K562 (cell line): ENCODE data around the gene ASPDH. TPM values are rescaled to one million over a fixed set of nuclear protein-coding genes. Genes with fewer than 3 reads are reported as not detected.
A peak's percentile ranks its signal among the peaks of the same experiment; 100 is the strongest.

Experiments
- ATAC-seq: fragments of 200-7000 bp; cut with Tn5 transposase; 3 replicates; pipeline ENCODE4 v1.9.1; 2020; ENCODE audit warnings: moderate library complexity
- BruUV-seq: library from RNA; stranded (reverse); fragments of 400-500 nt; replicated peaks from 2 replicates; lab custom pipeline; 2021; lab: Mats Ljungman, UMichigan
- CTCF ChIA-PET: fragments of 300-600 bp; formaldehyde crosslinking; extraction: SDS; loops from one replicate; lab custom pipeline; 2021; ENCODE audit warnings: low intra/inter-chr PET ratio; lab: Yijun Ruan, JAX
- POLR2A ChIA-PET: fragments of 300-600, 350-650 bp; sonication (Branson Sonifier 250); formaldehyde crosslinking; extraction: SDS; loops from one replicate; lab custom pipeline; 2021; ENCODE audit warnings: antibody characterized with exemption, inconsistent platforms; lab: Yijun Ruan, JAX
- DNase-seq, 4 experiments: peaks; one replicate each; pipeline versions ENCODE4 v3.0.0 to v3.0.0-alpha.2; 2011 to 2018; ENCODE audit warnings: low spot score in 3 of 4, mixed read lengths in 3 of 4; ENCODE audit errors: extremely low read depth in 1 of 4
- FAIRE-seq: peaks from 2 replicates; lab custom pipeline; 2011; peaks lifted over from hg19 to GRCh38; lab: Jason Lieb, UNC
- H2AFZ ChIP-seq: 2 replicates; pipeline ENCODE4 v1.6.0; 2011; ENCODE audit warnings: low read depth, low read length, control low read depth, inconsistent platforms
- H3K27ac ChIP-seq: fragments of 200-600 bp; 3 replicates; pipeline ENCODE4 v1.8.0; 2011; ENCODE audit warnings: low read depth, mild to moderate bottlenecking, control low read depth, inconsistent platforms, low read length, moderate library complexity, mixed read lengths; ENCODE audit errors: extremely low read depth
- H3K27me3 ChIP-seq, 2 experiments: fragments of 300-600 bp in 1 of 2; 2 replicates in 1 of 2; 3 replicates in 1 of 2; pipeline versions ENCODE4 v1.6.0 to v1.8.0; 2011; ENCODE audit warnings: inconsistent platforms in 2 of 2, low read length in 2 of 2, mild to moderate bottlenecking in 1 of 2, mixed read lengths in 1 of 2, moderate library complexity in 1 of 2; ENCODE audit not compliant: control insufficient read depth in 2 of 2, insufficient read depth in 2 of 2
- H3K36me3 ChIP-seq: fragments of 300-600 bp; 3 replicates; pipeline ENCODE4 v1.8.0; 2011; ENCODE audit warnings: mild to moderate bottlenecking, low read length, inconsistent platforms; ENCODE audit not compliant: control insufficient read depth, insufficient read depth
- H3K4me1 ChIP-seq, 2 experiments: fragments of 200-600 bp in 1 of 2; replicated peaks in 1 of 2; 2 replicates in 1 of 2; 3 replicates in 1 of 2; pipeline versions ENCODE4 v1.5.1 to v1.8.0; 2011; ENCODE audit warnings: inconsistent platforms in 2 of 2, low read length in 2 of 2, mild to moderate bottlenecking in 1 of 2, mixed read lengths in 1 of 2, moderate library complexity in 1 of 2; ENCODE audit not compliant: control insufficient read depth in 2 of 2, insufficient read depth in 2 of 2
- H3K4me2 ChIP-seq: 2 replicates; pipeline ENCODE4 v1.6.1; 2011; ENCODE audit warnings: low read length, control low read depth, inconsistent platforms, mixed read lengths; ENCODE audit not compliant: insufficient read depth
- H3K4me3 ChIP-seq: fragments of 200-600 bp; sonication (generic), shearing (Covaris generic); 2 replicates; pipeline ENCODE4 v1.5.1; 2016; ENCODE audit warnings: control low read depth, inconsistent platforms
- H3K79me2 ChIP-seq: fragments of 200-600 bp; 3 replicates; pipeline ENCODE4 v1.8.0; 2011; ENCODE audit warnings: low read length, inconsistent platforms; ENCODE audit not compliant: control insufficient read depth, insufficient read depth
- H3K9ac ChIP-seq, 2 experiments: 2 replicates each; pipeline versions ENCODE4 v1.6.0 to v1.6.1; 2011; ENCODE audit warnings: low read depth in 2 of 2, low read length in 2 of 2, control low read depth in 1 of 2, inconsistent platforms in 1 of 2, mild to moderate bottlenecking in 1 of 2, mixed read lengths in 1 of 2; ENCODE audit not compliant: insufficient read depth in 1 of 2
- H3K9me1 ChIP-seq: one replicate; pipeline ENCODE4 v1.6.0; 2011; ENCODE audit warnings: inconsistent platforms, mild to moderate bottlenecking, low read length, moderate library complexity; ENCODE audit not compliant: control insufficient read depth, insufficient read depth
- H3K9me3 ChIP-seq: replicated peaks from 2 replicates; pipeline ENCODE4 v1.5.1; 2011; ENCODE audit warnings: low read depth, low read length, inconsistent platforms; ENCODE audit not compliant: control insufficient read depth, insufficient read depth
- H4K20me1 ChIP-seq: replicated peaks from 2 replicates; pipeline ENCODE4 v1.6.1; 2011; ENCODE audit warnings: low read length, inconsistent platforms, mixed read lengths; ENCODE audit not compliant: control insufficient read depth, insufficient read depth
- CBX3 ChIP-seq, 2 experiments: IDR thresholded peaks; 1 replicate in 1 of 2; 2 replicates in 1 of 2; pipeline ENCODE4 v1.6.1; 2012; ENCODE audit warnings: inconsistent platforms in 2 of 2, low read length in 2 of 2, borderline replicate concordance in 1 of 2, control low read depth in 1 of 2
- CC2D1A ChIP-seq: fragments of 450-650 bp; IDR thresholded peaks from 2 replicates; pipeline ENCODE4 v1.6.1; 2017; ENCODE audit warnings: mild to moderate bottlenecking
- EGR1 ChIP-seq: fragments of 450-650 bp; conservative IDR thresholded peaks from 2 replicates; pipeline ENCODE4 v1.6.1; 2017; ENCODE audit warnings: mild to moderate bottlenecking
- L3MBTL2 ChIP-seq: fragments of 450-650 bp; IDR thresholded peaks from 2 replicates; pipeline ENCODE4 v1.6.1; 2016; ENCODE audit warnings: mild to moderate bottlenecking, moderate library complexity
- TOE1 ChIP-seq, 2 experiments: fragments of 450-650 bp in 1 of 2; sonication (generic) in 1 of 2; formaldehyde crosslinking in 1 of 2; IDR thresholded peaks; 2 replicates each; pipeline versions ENCODE4 v1.7.1 to v1.8.0; 2016 to 2022; ENCODE audit warnings: borderline replicate concordance in 2 of 2, mild to moderate bottlenecking in 2 of 2, antibody characterized with exemption in 1 of 2, inconsistent platforms in 1 of 2, low read depth in 1 of 2, missing genetic modification reagents in 1 of 2, moderate library complexity in 1 of 2
- ZNF253 ChIP-seq: fragments of 250-450 bp; sonication (Bioruptor Pico); conservative IDR thresholded peaks from 2 replicates; pipeline ENCODE4 v1.6.1; 2021; ENCODE audit warnings: mild to moderate bottlenecking
- ZNF589 ChIP-seq: fragments of 200-800 bp; sonication (Bioruptor generic); IDR thresholded peaks from 2 replicates; pipeline ENCODE4 v1.6.1; 2016; ENCODE audit warnings: low read depth, missing genetic modification characterization, missing compliant biosample characterization
- ZNF668 ChIP-seq: fragments of 250-450 bp; sonication (Bioruptor Pico); IDR thresholded peaks from 2 replicates; pipeline ENCODE4 v1.8.0; 2022; ENCODE audit warnings: mild to moderate bottlenecking, inconsistent platforms
- WGBS: fragments of 100-300 bp; shearing (Covaris generic); methylation state at CpG from one replicate; pipeline ENCODE4 v1.1.6; 2016; ENCODE audit warnings: low coverage, mixed read lengths; ENCODE audit not compliant: insufficient coverage; ENCODE audit errors: missing lambda C conversion rate; 5-methylcytosine and 5-hydroxymethylcytosine counted together
- in situ Hi-C: fragments of 300-500 bp; cut with MboI; formaldehyde crosslinking; loops from 4 replicates; pipeline ENCODE4 v1.15.0; 2018; ENCODE audit warnings: inconsistent platforms, mixed read lengths
- intact Hi-C: fragments of 100-400 bp; cut with micrococcal nuclease; formaldehyde crosslinking; loops from 2 replicates; pipeline ENCODE4 v1.14.2; 2022
- polyA plus RNA-seq, 8 experiments: library from polyadenylated mRNA; depleted of rRNA in 4 of 8; stranded (reverse) in 5 of 8; unstranded in 3 of 8; fragments of >200 nt; fragmentation: Nextera tagmentation in 2 of 8; fragmentation: Illumina TruSeq in 1 of 8; extraction: Ambion mirVana in 2 of 8; extraction: Trizol in 1 of 8; gene quantifications; 2 replicates each; pipeline versions ENCODE4 v1.2.1 to v1.2.3, GENCODE V29; 2011 to 2014; ENCODE audit warnings: inconsistent platforms in 1 of 8, missing spikeins in 1 of 8
- total RNA-seq, 7 experiments: library from RNA; depleted of rRNA in 6 of 7; stranded (reverse); fragments of >200 nt in 6 of 7; fragmentation: Illumina TruSeq in 2 of 7; extraction: Trizol in 2 of 7; gene quantifications; 2 replicates each; pipeline versions ENCODE4 v1.2.1 to v1.2.3, GENCODE V29; 2011 to 2021; ENCODE audit warnings: low replicate concordance in 1 of 7
- TF ChIP-seq, protein P1 (sequence below): fragments of 450-650 bp; IDR thresholded peaks from 2 replicates; pipeline ENCODE4 v1.6.1; 2016; ENCODE audit warnings: low read depth, mild to moderate bottlenecking, moderate library complexity
- TF ChIP-seq, protein P2 (sequence below), 2 experiments: IDR thresholded peaks; 2 replicates each; pipeline ENCODE4 v1.6.1; 2012; ENCODE audit warnings: improper control_type of control experiment in 2 of 2, low read depth in 2 of 2, low read length in 2 of 2, borderline replicate concordance in 1 of 2
- TF ChIP-seq, protein P3 (sequence below), 2 experiments: fragments of 150-350 bp in 1 of 2; IDR thresholded peaks; 2 replicates each; pipeline ENCODE4 v1.6.1; 2012 to 2016; ENCODE audit warnings: low read depth in 2 of 2, low read length in 2 of 2, mild to moderate bottlenecking in 1 of 2, moderate library complexity in 1 of 2

The ASPDH gene
- total and polyA plus RNA-seq, 9 of the 15 experiments (the other 6 are each of a cell fraction or from before 2014, with no cell fraction given), result not detected

DNA sequence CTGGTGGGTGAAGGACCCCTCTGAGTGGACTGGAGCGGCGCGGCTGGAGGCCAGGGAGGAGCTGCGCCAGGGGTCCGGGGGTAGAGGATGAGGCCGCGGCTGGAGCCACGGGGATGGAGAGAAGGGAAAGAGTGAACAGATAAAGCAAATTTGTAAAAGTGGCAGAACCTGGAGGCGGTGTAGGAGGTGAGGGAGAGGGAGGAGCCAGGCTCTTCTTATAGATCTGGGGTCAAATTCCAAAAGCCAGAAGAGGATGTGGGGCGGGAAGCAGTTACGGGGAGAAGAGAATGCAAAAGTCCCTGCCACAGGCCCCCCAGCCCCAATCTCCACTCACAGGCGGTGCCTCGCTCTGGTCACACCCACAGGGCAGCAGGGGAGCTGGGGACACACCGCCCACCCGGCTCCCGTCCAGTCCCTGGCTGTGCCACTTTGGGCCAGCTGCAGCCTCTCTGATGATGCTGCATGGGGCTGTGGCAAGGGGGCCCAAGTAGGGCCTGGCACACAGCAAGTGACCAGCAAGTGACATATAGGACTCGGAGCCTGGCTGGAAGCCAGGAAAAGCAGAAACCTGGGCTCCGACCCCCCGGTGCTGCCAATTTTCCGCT, 43.4 kb upstream of the ASPDH start (continued):
- TF ChIP-seq, protein P1, sequence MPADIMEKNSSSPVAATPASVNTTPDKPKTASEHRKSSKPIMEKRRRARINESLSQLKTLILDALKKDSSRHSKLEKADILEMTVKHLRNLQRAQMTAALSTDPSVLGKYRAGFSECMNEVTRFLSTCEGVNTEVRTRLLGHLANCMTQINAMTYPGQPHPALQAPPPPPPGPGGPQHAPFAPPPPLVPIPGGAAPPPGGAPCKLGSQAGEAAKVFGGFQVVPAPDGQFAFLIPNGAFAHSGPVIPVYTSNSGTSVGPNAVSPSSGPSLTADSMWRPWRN, result no peak
- TF ChIP-seq EGR1, result peak; percentile 65; the same call in 1 of the 2 replicates
- TF ChIP-seq CC2D1A, result no peak
- TF ChIP-seq, protein P2, sequence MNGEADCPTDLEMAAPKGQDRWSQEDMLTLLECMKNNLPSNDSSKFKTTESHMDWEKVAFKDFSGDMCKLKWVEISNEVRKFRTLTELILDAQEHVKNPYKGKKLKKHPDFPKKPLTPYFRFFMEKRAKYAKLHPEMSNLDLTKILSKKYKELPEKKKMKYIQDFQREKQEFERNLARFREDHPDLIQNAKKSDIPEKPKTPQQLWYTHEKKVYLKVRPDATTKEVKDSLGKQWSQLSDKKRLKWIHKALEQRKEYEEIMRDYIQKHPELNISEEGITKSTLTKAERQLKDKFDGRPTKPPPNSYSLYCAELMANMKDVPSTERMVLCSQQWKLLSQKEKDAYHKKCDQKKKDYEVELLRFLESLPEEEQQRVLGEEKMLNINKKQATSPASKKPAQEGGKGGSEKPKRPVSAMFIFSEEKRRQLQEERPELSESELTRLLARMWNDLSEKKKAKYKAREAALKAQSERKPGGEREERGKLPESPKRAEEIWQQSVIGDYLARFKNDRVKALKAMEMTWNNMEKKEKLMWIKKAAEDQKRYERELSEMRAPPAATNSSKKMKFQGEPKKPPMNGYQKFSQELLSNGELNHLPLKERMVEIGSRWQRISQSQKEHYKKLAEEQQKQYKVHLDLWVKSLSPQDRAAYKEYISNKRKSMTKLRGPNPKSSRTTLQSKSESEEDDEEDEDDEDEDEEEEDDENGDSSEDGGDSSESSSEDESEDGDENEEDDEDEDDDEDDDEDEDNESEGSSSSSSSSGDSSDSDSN (IDR thresholded peaks at IDR 0.05; ENCODE audit: borderline replicate concordance in 1 of 2, low read depth in 2 of 2, low read length in 2 of 2), result no peak

DNA sequence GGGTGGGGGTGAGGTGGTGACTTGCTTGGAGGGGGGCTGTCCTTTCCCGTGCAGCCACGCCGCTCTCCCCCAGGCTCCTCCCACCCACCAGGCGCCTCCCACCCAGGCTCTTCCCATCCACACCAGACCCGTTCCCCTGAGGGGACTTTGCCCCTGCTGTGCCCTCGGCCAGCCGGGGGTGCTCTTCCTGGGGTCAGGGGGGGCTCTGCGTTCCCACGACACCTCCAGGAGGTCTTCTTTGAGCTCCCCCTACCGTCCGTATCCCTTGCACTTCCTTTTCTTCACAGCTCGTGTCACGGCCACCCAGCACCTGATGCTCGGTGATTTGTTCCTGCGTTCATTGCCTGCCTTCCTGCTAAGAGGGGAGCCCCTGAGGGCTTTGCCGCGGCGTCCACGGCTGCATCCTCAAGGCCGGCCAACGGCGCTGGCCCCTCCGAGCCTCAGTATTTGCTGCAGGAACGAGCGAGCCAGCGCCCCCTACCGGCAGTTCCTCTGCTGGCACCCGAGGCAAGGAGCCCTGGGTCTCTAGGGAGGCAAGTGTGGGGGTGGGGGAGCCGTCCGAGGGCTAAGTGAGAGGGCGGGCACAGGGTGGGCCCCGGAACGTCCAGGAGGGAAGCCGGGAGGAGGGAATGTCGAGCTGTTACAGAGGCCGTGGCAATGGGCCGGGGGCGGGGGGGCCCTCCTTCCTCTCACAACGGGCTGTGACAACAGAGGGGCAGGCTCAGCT, 42.7 kb upstream of the ASPDH start:
- Histone ChIP-seq H4K20me1 (peaks cover 8% of the 10 kb centered on the region), H3K27me3 (peaks cover 0 to 13% of the 10 kb centered on the region in 2 experiments; a peak in 2 of 5 replicates), H3K36me3 (no peaks in the 10 kb centered on the region), H2AFZ (peak overlapping the region; percentile 98), H3K9me1 (no peaks in the 10 kb centered on the region), H3K4me1 (peaks cover 18 to 33% of the 10 kb centered on the region in 2 experiments), H3K9ac (peak overlapping the region; percentile 53 to 90), H3K27ac (peak overlapping the region; percentile 38; the same call in 2 of the 3 replicates), H3K9me3 (no peaks in the 10 kb centered on the region), H3K4me3 (peak overlapping the region; percentile 54), H3K4me2 (peak overlapping the region; percentile 89), H3K79me2 (no peaks in the 10 kb centered on the region)
- BruUV-seq, result no TSS peak
- ATAC-seq (peak; percentile 95), FAIRE-seq (peak; percentile 89), DNase-seq (peak; percentile 91 to 93 (median 92))
- intact Hi-C loops, result loop anchor here (1.0 kb wide), 1 partner anchor 19 kb away; no protein-coding TSS in a partner anchor
- 0% methylated on average over 29 of the region's 39 CpGs for WGBS
- in situ Hi-C loops, result no loop called here
- ChIA-PET POLR2A (interaction anchor here (0.6 to 1.6 kb wide), 4 partner anchors 16 to 321 kb away, joined by 3 to 6 read pairs (median 4); no protein-coding TSS in a partner anchor), CTCF (interaction anchor here (0.6 to 1.1 kb wide), 6 partner anchors 8 to 303 kb away, joined by 3 to 5 read pairs (median 3); no protein-coding TSS in a partner anchor)
- TF ChIP-seq TOE1 (IDR thresholded peaks at IDR 0.05; ENCODE audit: borderline replicate concordance) (peak; percentile 61; the same call in 1 of the 2 replicates), TOE1 (CRISPR knock-in tag; IDR thresholded peaks at IDR 0.05; ENCODE audit: borderline replicate concordance, low read depth) (no peak), L3MBTL2 (peak; percentile 62; the same call in 1 of the 2 replicates), ZNF589 (CRISPR knock-in tag) (no peak), ZNF253 (CRISPR knock-in tag) (no peak), ZNF668 (CRISPR knock-in tag) (no peak), CBX3 (IDR thresholded peaks at IDR 0.05; ENCODE audit: borderline replicate concordance in 1 of 2, low read length in 2 of 2) (peak in 1 of 2 experiments; percentile 52; a peak in 1 of 3 replicates)
- TF ChIP-seq, protein P3, sequence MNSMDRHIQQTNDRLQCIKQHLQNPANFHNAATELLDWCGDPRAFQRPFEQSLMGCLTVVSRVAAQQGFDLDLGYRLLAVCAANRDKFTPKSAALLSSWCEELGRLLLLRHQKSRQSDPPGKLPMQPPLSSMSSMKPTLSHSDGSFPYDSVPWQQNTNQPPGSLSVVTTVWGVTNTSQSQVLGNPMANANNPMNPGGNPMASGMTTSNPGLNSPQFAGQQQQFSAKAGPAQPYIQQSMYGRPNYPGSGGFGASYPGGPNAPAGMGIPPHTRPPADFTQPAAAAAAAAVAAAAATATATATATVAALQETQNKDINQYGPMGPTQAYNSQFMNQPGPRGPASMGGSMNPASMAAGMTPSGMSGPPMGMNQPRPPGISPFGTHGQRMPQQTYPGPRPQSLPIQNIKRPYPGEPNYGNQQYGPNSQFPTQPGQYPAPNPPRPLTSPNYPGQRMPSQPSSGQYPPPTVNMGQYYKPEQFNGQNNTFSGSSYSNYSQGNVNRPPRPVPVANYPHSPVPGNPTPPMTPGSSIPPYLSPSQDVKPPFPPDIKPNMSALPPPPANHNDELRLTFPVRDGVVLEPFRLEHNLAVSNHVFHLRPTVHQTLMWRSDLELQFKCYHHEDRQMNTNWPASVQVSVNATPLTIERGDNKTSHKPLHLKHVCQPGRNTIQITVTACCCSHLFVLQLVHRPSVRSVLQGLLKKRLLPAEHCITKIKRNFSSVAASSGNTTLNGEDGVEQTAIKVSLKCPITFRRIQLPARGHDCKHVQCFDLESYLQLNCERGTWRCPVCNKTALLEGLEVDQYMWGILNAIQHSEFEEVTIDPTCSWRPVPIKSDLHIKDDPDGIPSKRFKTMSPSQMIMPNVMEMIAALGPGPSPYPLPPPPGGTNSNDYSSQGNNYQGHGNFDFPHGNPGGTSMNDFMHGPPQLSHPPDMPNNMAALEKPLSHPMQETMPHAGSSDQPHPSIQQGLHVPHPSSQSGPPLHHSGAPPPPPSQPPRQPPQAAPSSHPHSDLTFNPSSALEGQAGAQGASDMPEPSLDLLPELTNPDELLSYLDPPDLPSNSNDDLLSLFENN (IDR thresholded peaks at IDR 0.05; ENCODE audit: low read depth in 2 of 2, low read length in 2 of 2), result no peak
